ENCODE data around the gene CBX8. TPM values are rescaled to one million over a fixed set of nuclear protein-coding genes. Genes with fewer than 3 reads are reported as not detected.

Gene CBX8
- 8.5 and 8.8 TPM in 2 replicates for total RNA-seq

GRCh38 chr17:79796763-79797491 lies at the start of gene CBX8:
Gene CBX8, minus strand, starts transcription at chr17:79797077. Its CDS starts 79 bp downstream, at chr17:79796998.
- intact Hi-C loops (cut with micrococcal nuclease) = loop anchor here (1.0 to 5.0 kb wide), 6 partner anchors 14 to 1715 kb away; partner anchors contain the start of genes ACTG1 and CBX2

- intact Hi-C loops (cut with micrococcal nuclease) = no loop called here
Measured at GRCh38 chr17:79845601-79845949, 48.7 kb upstream of the CBX8 start.

GRCh38 chr17:79844869-79845600 lies 48.2 kb upstream of the CBX8 start:
- intact Hi-C loops (cut with micrococcal nuclease) = no loop called here

GRCh38 chr17:79843816-79844800 lies 47.2 kb upstream of the CBX8 start:
- intact Hi-C loops (cut with micrococcal nuclease) = no loop called here

GRCh38 chr17:79843474-79843815 lies 46.6 kb upstream of the CBX8 start:
- intact Hi-C loops (cut with micrococcal nuclease) = no loop called here

- intact Hi-C loops (cut with micrococcal nuclease) = no loop called here
Measured at GRCh38 chr17:79842656-79843473, 46.0 kb upstream of the CBX8 start.

- intact Hi-C loops (cut with micrococcal nuclease) = no loop called here
Measured at GRCh38 chr17:79842136-79842655, 45.3 kb upstream of the CBX8 start.

GRCh38 chr17:79841369-79842135 lies 44.7 kb upstream of the CBX8 start:
- intact Hi-C loops (cut with micrococcal nuclease) = no loop called here

- intact Hi-C loops (cut with micrococcal nuclease) = no loop called here
Measured at GRCh38 chr17:79840989-79841286, 44.1 kb upstream of the CBX8 start.

GRCh38 chr17:79840269-79840988 lies 43.6 kb upstream of the CBX8 start:
- intact Hi-C loops (cut with micrococcal nuclease) = no loop called here

- intact Hi-C loops (cut with micrococcal nuclease) = loop anchor here (1.0 to 2.0 kb wide), 3 partner anchors 29 to 157 kb away; no protein-coding TSS in a partner anchor
Measured at GRCh38 chr17:79839356-79840268, 42.7 kb upstream of the CBX8 start, which contains the start of gene CBX4. Gene CBX4, minus strand, starts transcription at chr17:79839440. Its CDS starts 189 bp downstream, at chr17:79839251.

GRCh38 chr17:79838522-79839274 lies 41.8 kb upstream of the CBX8 start:
- intact Hi-C loops (cut with micrococcal nuclease) = loop anchor here (1.0 to 2.0 kb wide), 4 partner anchors 28 to 158 kb away; partner anchors contain the start of gene CBX8

- intact Hi-C loops (cut with micrococcal nuclease) = loop anchor here (1.0 to 2.0 kb wide), 3 partner anchors 41 to 159 kb away; partner anchors contain the start of gene CBX8
Measured at GRCh38 chr17:79837888-79838521, 41.1 kb upstream of the CBX8 start.

- intact Hi-C loops (cut with micrococcal nuclease) = no loop called here
Measured at GRCh38 chr17:79836972-79837887, 40.4 kb upstream of the CBX8 start.

GRCh38 chr17:79836510-79836971 lies 39.7 kb upstream of the CBX8 start:
- intact Hi-C loops (cut with micrococcal nuclease) = no loop called here
